ENCODE measurements around the gene CBX8.

DNA sequence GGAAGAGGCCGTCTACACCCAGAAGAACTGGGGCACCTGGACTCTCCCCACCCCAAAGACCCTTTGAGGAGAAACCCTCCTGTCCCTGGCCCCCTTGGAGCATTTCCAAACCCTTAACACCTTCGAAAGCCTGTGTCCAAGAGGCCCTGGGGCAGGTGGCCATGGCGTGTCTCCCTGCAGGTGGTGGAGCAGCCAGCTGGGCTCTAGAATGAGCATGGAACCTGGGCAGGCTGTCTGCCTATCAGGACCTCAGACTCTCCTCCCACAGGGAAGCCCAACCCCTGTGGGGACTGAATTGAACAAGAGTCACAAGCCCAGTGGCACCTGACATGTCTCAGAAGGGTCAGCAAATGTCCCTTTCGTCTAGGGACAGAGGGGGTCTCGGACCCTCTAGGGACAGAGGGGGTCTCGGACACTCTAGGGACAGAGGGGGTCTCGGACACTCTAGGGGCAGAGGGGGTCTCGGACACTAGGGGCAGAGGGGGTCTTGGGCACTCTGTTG, 33.9 kb upstream of the CBX8 start:
- TF ChIP-seq, protein P1, sequence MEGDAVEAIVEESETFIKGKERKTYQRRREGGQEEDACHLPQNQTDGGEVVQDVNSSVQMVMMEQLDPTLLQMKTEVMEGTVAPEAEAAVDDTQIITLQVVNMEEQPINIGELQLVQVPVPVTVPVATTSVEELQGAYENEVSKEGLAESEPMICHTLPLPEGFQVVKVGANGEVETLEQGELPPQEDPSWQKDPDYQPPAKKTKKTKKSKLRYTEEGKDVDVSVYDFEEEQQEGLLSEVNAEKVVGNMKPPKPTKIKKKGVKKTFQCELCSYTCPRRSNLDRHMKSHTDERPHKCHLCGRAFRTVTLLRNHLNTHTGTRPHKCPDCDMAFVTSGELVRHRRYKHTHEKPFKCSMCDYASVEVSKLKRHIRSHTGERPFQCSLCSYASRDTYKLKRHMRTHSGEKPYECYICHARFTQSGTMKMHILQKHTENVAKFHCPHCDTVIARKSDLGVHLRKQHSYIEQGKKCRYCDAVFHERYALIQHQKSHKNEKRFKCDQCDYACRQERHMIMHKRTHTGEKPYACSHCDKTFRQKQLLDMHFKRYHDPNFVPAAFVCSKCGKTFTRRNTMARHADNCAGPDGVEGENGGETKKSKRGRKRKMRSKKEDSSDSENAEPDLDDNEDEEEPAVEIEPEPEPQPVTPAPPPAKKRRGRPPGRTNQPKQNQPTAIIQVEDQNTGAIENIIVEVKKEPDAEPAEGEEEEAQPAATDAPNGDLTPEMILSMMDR (IDR thresholded peaks at IDR 0.05; ENCODE audit: low read depth, low read length, poor library complexity, severe bottlenecking), result no peak
- no peak for TF ChIP-seq EZH2phosphoT487 (IDR thresholded peaks at IDR 0.05; ENCODE audit: borderline replicate concordance, low read length)
